Transverse colon (tissue), 4 donors: ENCODE measurements around the gene SLC1A1. TPM values are rescaled to one million over a fixed set of nuclear protein-coding genes. Genes with fewer than 3 reads are reported as not detected.

Experiments
- DNase-seq: peaks from one replicate; pipeline ENCODE4 v3.0.0-alpha.2; 2019
- H3K27ac ChIP-seq, 4 donors: fragments of 200-600 bp; sonication (generic); 2 replicates each; pipeline ENCODE4 v1.5.1; 2016 to 2018; ENCODE audit warnings: inconsistent platforms in 4 of 4
- H3K27me3 ChIP-seq: fragments of 200-600 bp; sonication (generic); 2 replicates; pipeline ENCODE4 v1.5.1; 2017; ENCODE audit warnings: inconsistent platforms
- H3K36me3 ChIP-seq, 4 donors: fragments of 200-600 bp; sonication (generic); 2 replicates each; pipeline ENCODE4 v1.5.1; 2017 to 2019; ENCODE audit warnings: inconsistent platforms in 4 of 4
- H3K4me1 ChIP-seq, 4 donors: fragments of 200-600 bp; sonication (generic); 2 replicates each; pipeline ENCODE4 v1.5.1; 2017 to 2020; ENCODE audit warnings: inconsistent platforms in 4 of 4
- H3K4me3 ChIP-seq, 4 donors: fragments of 200-600 bp; sonication (generic); 1 replicate in 1 of 4; 2 replicates in 3 of 4; pipeline versions ENCODE4 v1.5.1 to v1.6.1; 2017 to 2019; ENCODE audit warnings: inconsistent platforms in 4 of 4
- H3K9me3 ChIP-seq, 2 donors: fragments of 200-600 bp; sonication (generic); 2 replicates each; pipeline ENCODE4 v1.5.1; 2017 to 2019; ENCODE audit warnings: inconsistent platforms in 2 of 2
- CTCF ChIP-seq, 5 experiments: fragments of 200-600 bp in 3 of 5; fragments of 450-650 bp in 2 of 5; sonication (generic) in 3 of 5; IDR thresholded peaks; 1 replicate in 2 of 5; 2 replicates in 3 of 5; pipeline ENCODE4 v1.5.1; 2016 to 2017; ENCODE audit warnings: antibody characterized with exemption in 5 of 5, inconsistent platforms in 3 of 5, mild to moderate bottlenecking in 2 of 5, moderate library complexity in 1 of 5
- EP300 ChIP-seq: sonication (generic); formaldehyde crosslinking; IDR thresholded peaks from one replicate; pipeline ENCODE4 v1.6.1; 2017; ENCODE audit warnings: antibody characterized with exemption, low read depth
- POLR2A ChIP-seq: fragments of 450-650 bp; IDR thresholded peaks from one replicate; pipeline ENCODE4 v1.6.1; 2016; ENCODE audit warnings: antibody characterized with exemption, mild to moderate bottlenecking, moderate library complexity
- POLR2AphosphoS5 ChIP-seq, 3 donors: sonication (generic); formaldehyde crosslinking; IDR thresholded peaks; one replicate each; pipeline ENCODE4 v1.6.1; 2016; ENCODE audit warnings: antibody characterized with exemption in 3 of 3
- WGBS, 2 donors: methylation state at CpG; one replicate each; pipeline ENCODE4 v1.1.5; 2018; ENCODE audit warnings: low coverage in 1 of 2; 5-methylcytosine and 5-hydroxymethylcytosine counted together
- in situ Hi-C, 4 donors: fragments of 200-750 bp; cut with MboI; loops; one replicate each; pipeline versions ENCODE4 v1.15.0 to v1.15.1; 2017; ENCODE audit warnings: low sequenced_read_pairs in 3 of 4, low pct_ligation_motif_present in 1 of 4, low pct_unique_long_range_greater_than_20kb in 1 of 4
- intact Hi-C: fragments of 100-400 bp; cut with DNase I; formaldehyde crosslinking; loops from one replicate; pipeline ENCODE4 v1.15.1; 2023; ENCODE audit warnings: low total_unique reads
- total RNA-seq, 4 donors: library from RNA; depleted of rRNA; stranded (reverse); fragments of >200 nt; gene quantifications; one replicate each; pipeline ENCODE4 v1.1.0, GENCODE V29; 2016

SLC1A1 gene
- total RNA-seq, 4 donors from 2014 or later: 0.80 to 63.2 (median 28.7) TPM

DNA sequence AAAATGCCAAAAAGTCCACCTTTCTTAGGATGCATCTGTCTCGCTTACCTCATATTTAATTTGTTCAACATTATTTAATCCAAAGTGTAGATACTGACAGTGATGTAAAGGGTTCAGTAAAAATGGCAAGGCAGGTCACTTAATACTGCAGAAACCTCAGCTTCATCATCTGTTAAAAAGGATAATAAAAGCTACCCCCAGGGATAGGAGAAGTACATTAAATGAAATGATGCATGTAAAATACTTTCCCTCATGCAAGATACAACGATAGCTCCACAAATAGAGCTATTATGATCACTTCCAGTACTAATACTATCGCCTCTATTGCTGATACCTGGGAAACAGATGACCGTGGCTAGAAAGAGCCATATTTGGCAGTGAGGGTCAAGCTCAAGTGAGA, 82.9 kb downstream of the SLC1A1 start:
- no peak overlapping the region for H3K4me3 ChIP-seq

DNA sequence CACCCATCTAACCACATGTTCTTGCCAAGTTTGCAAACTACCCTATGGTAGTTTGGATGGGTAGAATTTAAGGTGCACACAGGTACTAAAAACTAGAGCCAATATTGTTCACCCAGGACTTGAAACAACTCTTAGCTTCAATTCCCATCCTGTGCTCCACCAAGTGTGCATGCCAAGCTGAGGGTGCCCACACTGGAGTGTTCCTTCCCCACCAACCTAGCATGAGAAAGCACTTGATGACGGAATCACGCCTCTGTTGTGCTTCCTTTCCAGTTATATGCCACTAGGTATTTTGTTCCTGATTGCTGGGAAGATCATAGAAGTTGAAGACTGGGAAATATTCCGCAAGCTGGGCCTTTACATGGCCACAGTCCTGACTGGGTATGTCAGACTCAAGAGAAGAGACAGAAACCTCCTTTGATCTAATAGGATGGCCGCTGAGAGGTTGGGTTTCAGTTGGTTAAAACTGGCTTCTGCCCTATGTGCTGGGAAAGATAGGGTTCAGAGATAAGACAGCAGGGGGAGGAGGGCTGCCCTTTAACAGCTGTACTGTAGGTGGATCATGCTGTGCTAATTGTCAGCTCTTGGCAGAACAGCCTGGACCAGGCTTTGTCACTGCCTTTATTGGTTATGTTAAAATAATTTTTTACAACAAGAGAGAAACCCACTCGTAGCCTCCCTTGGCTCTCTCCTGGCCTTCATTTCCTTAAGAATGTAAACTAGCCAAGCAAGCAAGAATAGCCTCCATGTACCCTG, 83.5 kb downstream of the SLC1A1 start:
- Histone ChIP-seq H3K36me3 (peaks cover 0 to 6% (median 0%) of the 10 kb centered on the region in 4 donors), H3K27me3 (no peaks in the 10 kb centered on the region), H3K4me3 (no peak overlapping the region), H3K27ac (no peak overlapping the region), H3K9me3 (no peaks in the 10 kb centered on the region), H3K4me1 (no peaks in the 10 kb centered on the region)
- intact Hi-C loops (no loop called here), in situ Hi-C loops (no loop called here)
- WGBS, 2 donors: 88 to 96% methylated on average over 4 to 5 of the region's 5 CpGs
- TF ChIP-seq CTCF (IDR thresholded peaks at IDR 0.05): no peak
- no peak for TF ChIP-seq EP300
- no peak for TF ChIP-seq POLR2AphosphoS5 (IDR thresholded peaks at IDR 0.05)
- TF ChIP-seq POLR2A: no peak
- DNase-seq: no peak

More for the DNA sequence above, 82.9 kb downstream of the SLC1A1 start:
- Histone ChIP-seq H3K36me3 (peaks cover 0 to 6% (median 0%) of the 10 kb centered on the region in 4 donors), H3K9me3 (no peaks in the 10 kb centered on the region), H3K4me1 (no peaks in the 10 kb centered on the region), H3K27me3 (no peaks in the 10 kb centered on the region), H3K27ac (no peak overlapping the region)
- intact Hi-C loops: no loop called here
- in situ Hi-C loops: no loop called here
- 60 to 77% methylated on average over 1 to 4 of the region's 4 CpGs for WGBS, 2 donors
- TF ChIP-seq POLR2A (no peak), EP300 (no peak), CTCF (IDR thresholded peaks at IDR 0.05) (no peak), POLR2AphosphoS5 (IDR thresholded peaks at IDR 0.05) (no peak)
- no peak for DNase-seq

DNA sequence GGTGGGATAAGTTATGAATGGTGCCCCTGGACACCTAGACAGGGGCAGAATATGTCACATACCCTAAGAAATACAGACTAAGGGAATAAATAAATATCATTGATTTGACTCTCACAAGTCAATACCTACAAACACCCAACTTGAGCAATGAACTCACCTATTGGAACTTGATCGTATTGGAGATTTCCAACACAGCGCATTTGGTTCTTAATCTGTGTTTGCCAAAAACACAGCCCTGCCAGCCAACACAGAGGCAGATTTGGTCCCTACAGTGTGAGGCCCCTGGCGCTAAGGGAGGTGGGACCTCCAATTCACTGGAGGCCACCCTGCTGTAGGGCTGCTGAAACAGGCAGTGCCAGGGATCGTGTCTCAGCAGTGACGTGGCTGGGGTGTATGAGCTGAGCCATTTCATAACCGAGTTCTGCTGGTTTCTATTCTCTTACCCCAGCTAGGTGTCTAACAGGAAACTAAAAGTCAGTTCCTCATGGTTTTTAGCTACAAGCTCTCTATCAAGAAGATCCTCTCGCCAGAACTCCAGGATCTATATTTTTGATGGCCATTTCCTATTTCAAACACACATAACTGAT, 84.5 kb downstream of the SLC1A1 start:
- Histone ChIP-seq H3K9me3 (no peaks in the 10 kb centered on the region), H3K27ac (no peak overlapping the region), H3K4me3 (no peak overlapping the region), H3K27me3 (no peaks in the 10 kb centered on the region), H3K4me1 (peaks cover 0 to 2% (median 0%) of the 10 kb centered on the region in 4 donors), H3K36me3 (peaks cover 0 to 6% (median 0%) of the 10 kb centered on the region in 4 donors)
- in situ Hi-C loops: no loop called here
- TF ChIP-seq POLR2AphosphoS5 (IDR thresholded peaks at IDR 0.05) (no peak), EP300 (no peak), POLR2A (no peak), CTCF (IDR thresholded peaks at IDR 0.05) (no peak)
- WGBS, 2 donors: 91 to 100% methylated on average over 3 to 7 of the region's 7 CpGs
- intact Hi-C loops: no loop called here
- DNase-seq: no peak

DNA sequence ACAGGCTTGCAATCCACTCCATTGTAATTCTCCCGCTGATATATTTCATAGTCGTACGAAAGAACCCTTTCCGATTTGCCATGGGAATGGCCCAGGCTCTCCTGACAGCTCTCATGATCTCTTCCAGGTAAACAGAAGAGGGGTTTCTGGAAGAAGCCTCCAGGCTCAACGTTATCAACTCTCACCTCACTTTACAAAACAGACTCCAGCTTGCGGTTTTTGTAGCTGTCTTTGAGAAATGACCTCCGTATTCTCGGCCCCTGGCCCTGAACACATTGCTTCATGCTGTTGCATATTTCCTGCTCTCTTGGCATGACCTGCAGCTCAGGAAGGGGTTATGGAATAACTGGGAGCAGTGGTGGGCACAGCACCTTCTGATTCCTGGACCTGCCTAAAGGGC, 85.7 kb downstream of the SLC1A1 start:
- no peak for DNase-seq
- Histone ChIP-seq H3K9me3 (no peaks in the 10 kb centered on the region), H3K4me1 (peaks cover 0 to 2% (median 0%) of the 10 kb centered on the region in 4 donors), H3K4me3 (no peak overlapping the region), H3K27ac (no peak overlapping the region), H3K27me3 (no peaks in the 10 kb centered on the region), H3K36me3 (peaks cover 0 to 6% (median 0%) of the 10 kb centered on the region in 4 donors)
- TF ChIP-seq POLR2AphosphoS5 (IDR thresholded peaks at IDR 0.05): no peak
- WGBS, 2 donors: 89 to 90% methylated on average over 5 to 8 of the region's 8 CpGs
- in situ Hi-C loops: no loop called here
- intact Hi-C loops: no loop called here
